OCI-LY1 (cell line): ENCODE data around the gene RAB30.

Experiments used
- H2AFZ ChIP-seq: fragments of 200-600 bp; sonication (generic), shearing (Covaris generic); 2 replicates; pipeline ENCODE4 v1.6.0; 2014; ENCODE audit warnings: antibody characterized with exemption, mild to moderate bottlenecking, low read length
- H3F3A ChIP-seq: fragments of 200-600 bp; sonication (generic), shearing (Covaris generic); 2 replicates; pipeline ENCODE4 v1.6.0; 2014; ENCODE audit warnings: mild to moderate bottlenecking, antibody characterized with exemption, low read length, moderate library complexity; ENCODE audit not compliant: insufficient read depth
- H3K27ac ChIP-seq: fragments of 200-600 bp; sonication (generic); 2 replicates; pipeline ENCODE4 v1.5.1; 2014; ENCODE audit warnings: low read length, mixed run types, mild to moderate bottlenecking, low read depth; ENCODE audit not compliant: poor library complexity, severe bottlenecking
- H3K27me3 ChIP-seq: fragments of 200-600 bp; sonication (generic); 2 replicates; pipeline ENCODE4 v1.6.0; 2014; ENCODE audit warnings: antibody characterized with exemption, mild to moderate bottlenecking, low read length, moderate library complexity; ENCODE audit not compliant: insufficient read depth
- H3K36me3 ChIP-seq: fragments of 200-600 bp; sonication (generic); 2 replicates; pipeline ENCODE4 v1.6.1; 2014; ENCODE audit warnings: mild to moderate bottlenecking, antibody characterized with exemption, low read length, moderate library complexity, mixed read lengths; ENCODE audit not compliant: insufficient read depth
- H3K4me1 ChIP-seq: fragments of 200-600 bp; sonication (generic); 2 replicates; pipeline ENCODE4 v1.5.1; 2014; ENCODE audit warnings: mild to moderate bottlenecking, low read length, moderate library complexity; ENCODE audit not compliant: insufficient read depth, severe bottlenecking
- H3K4me2 ChIP-seq: fragments of 200-600 bp; sonication (generic), shearing (Covaris generic); 2 replicates; pipeline ENCODE4 v1.6.1; 2014; ENCODE audit warnings: low read length
- H3K4me3 ChIP-seq: fragments of 200-600 bp; sonication (generic); 2 replicates; pipeline ENCODE4 v1.5.1; 2014; ENCODE audit warnings: low read length, low read depth, mild to moderate bottlenecking, mixed read lengths; ENCODE audit not compliant: poor library complexity, severe bottlenecking
- H3K79me2 ChIP-seq: fragments of 200-600 bp; shearing (Covaris generic); 2 replicates; pipeline ENCODE4 v1.6.1; 2016; ENCODE audit warnings: mixed run types, low read length, mixed read lengths; ENCODE audit not compliant: insufficient read depth
- H3K9ac ChIP-seq: fragments of 200-600 bp; sonication (generic), shearing (Covaris generic); 2 replicates; pipeline ENCODE4 v1.6.1; 2014; ENCODE audit warnings: mild to moderate bottlenecking, low read length, mixed read lengths
- H3K9me2 ChIP-seq: fragments of 200-600 bp; sonication (generic), shearing (Covaris generic); 2 replicates; pipeline ENCODE4 v1.6.1; 2014; ENCODE audit warnings: low read depth, mild to moderate bottlenecking, low read length, mixed read lengths
- H3K9me3 ChIP-seq: fragments of 200-600 bp; shearing (Covaris generic); 2 replicates; pipeline ENCODE4 v1.6.1; 2014; ENCODE audit warnings: low read length, mixed read lengths
- H4K20me1 ChIP-seq: fragments of 200-600 bp; sonication (generic), shearing (Covaris generic); 2 replicates; pipeline ENCODE4 v1.6.0; 2016; ENCODE audit warnings: mild to moderate bottlenecking, low read length; ENCODE audit not compliant: insufficient read depth
- CTCF ChIP-seq: fragments of 200-600 bp; sonication (generic), shearing (Covaris generic); IDR thresholded peaks from 2 replicates; pipeline ENCODE4 v1.5.1; 2017; ENCODE audit warnings: mild to moderate bottlenecking, antibody characterized with exemption, low read length, moderate library complexity, mixed read lengths
- EZH2 ChIP-seq: fragments of 200-600 bp; sonication (generic), shearing (Covaris generic); IDR thresholded peaks from 2 replicates; pipeline ENCODE4 v1.8.0; 2017; ENCODE audit warnings: borderline replicate concordance, mixed run types, mild to moderate bottlenecking, antibody characterized with exemption, low read length, moderate library complexity, mixed read lengths

RAB30 gene

GRCh38 chr11:82942376-82942775 is 129.3 kb downstream of the RAB30 start:
- Histone ChIP-seq H3K9ac (no peak overlapping the region), H3K4me1 (no peaks in the 10 kb centered on the region), H3K79me2 (no peaks in the 10 kb centered on the region), H3K9me2 (no peaks in the 10 kb centered on the region), H3F3A (no peaks in the 10 kb centered on the region), H3K4me2 (no peak overlapping the region), H4K20me1 (no peaks in the 10 kb centered on the region), H3K36me3 (peaks cover 6% of the 10 kb centered on the region; the same call in 1 of the 2 replicates), H3K27me3 (no peaks in the 10 kb centered on the region), H3K9me3 (no peaks in the 10 kb centered on the region), H3K4me3 (no peak overlapping the region), H2AFZ (no peak overlapping the region), H3K27ac (no peak overlapping the region)
- no peak for TF ChIP-seq EZH2
- no peak for TF ChIP-seq CTCF

GRCh38 chr11:82939456-82939855 is 132.2 kb downstream of the RAB30 start:
- H3K4me2 ChIP-seq: no peak overlapping the region
- no peaks in the 10 kb centered on the region for H4K20me1 ChIP-seq
- no peak overlapping the region for H3K4me3 ChIP-seq
- no peaks in the 10 kb centered on the region for H3K27me3 ChIP-seq
- no peaks in the 10 kb centered on the region for H3K4me1 ChIP-seq
- no peak overlapping the region for H3K9ac ChIP-seq
- no peaks in the 10 kb centered on the region for H3F3A ChIP-seq
- H3K9me2 ChIP-seq: no peaks in the 10 kb centered on the region
- H3K27ac ChIP-seq: no peak overlapping the region
- H2AFZ ChIP-seq: no peak overlapping the region
- H3K79me2 ChIP-seq: no peaks in the 10 kb centered on the region
- no peaks in the 10 kb centered on the region for H3K9me3 ChIP-seq
- TF ChIP-seq EZH2: no peak
- no peak for TF ChIP-seq CTCF
- peaks cover 17% of the 10 kb centered on the region for H3K36me3 ChIP-seq

DNA sequence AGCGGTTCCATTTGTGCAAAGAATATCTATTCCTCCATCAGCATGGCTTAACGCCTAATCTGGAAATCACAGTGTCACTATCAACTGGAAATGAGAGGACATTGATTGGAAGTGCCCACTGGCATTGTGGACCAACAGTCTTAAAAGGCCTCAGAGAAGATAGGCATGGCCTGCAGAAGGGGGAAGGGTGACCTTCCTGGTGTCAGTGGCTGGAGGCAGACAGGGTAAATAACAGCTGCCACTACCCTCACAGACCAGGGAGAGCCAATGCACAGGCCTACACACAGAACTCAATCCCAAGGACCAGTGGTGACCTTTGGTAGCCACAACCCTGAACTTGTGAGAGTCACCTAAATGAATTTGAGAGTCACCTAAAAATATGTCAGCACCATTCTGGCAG is 134.1 kb downstream of the RAB30 start:
- H4K20me1 ChIP-seq: no peaks in the 10 kb centered on the region
- no peak overlapping the region for H3K4me2 ChIP-seq
- H2AFZ ChIP-seq: no peak overlapping the region
- H3K27me3 ChIP-seq: no peaks in the 10 kb centered on the region
- no peaks in the 10 kb centered on the region for H3K9me2 ChIP-seq
- H3K27ac ChIP-seq: no peak overlapping the region
- peaks cover 36% of the 10 kb centered on the region for H3K36me3 ChIP-seq
- H3K4me1 ChIP-seq: no peaks in the 10 kb centered on the region
- H3K9ac ChIP-seq: no peak overlapping the region
- H3K9me3 ChIP-seq: no peaks in the 10 kb centered on the region
- H3F3A ChIP-seq: no peaks in the 10 kb centered on the region
- no peaks in the 10 kb centered on the region for H3K79me2 ChIP-seq
- H3K4me3 ChIP-seq: no peak overlapping the region
- TF ChIP-seq EZH2: no peak
- TF ChIP-seq CTCF: no peak
